HEK293T (cell line): ENCODE data around the gene SLC39A3.

Experiments
- CTCF ChIA-PET: fragments of 350-600 bp; formaldehyde crosslinking; extraction: SDS; loops from one replicate; lab custom pipeline; 2021; ENCODE audit warnings: antibody characterized with exemption, inconsistent platforms; lab: Yijun Ruan, JAX
- POLR2A ChIA-PET: fragments of 350-600 bp; formaldehyde crosslinking; extraction: SDS; loops from one replicate; lab custom pipeline; 2020; ENCODE audit warnings: antibody characterized with exemption, inconsistent platforms; lab: Yijun Ruan, JAX
- DNase-seq: peaks from one replicate; pipeline ENCODE4 v3.0.0; 2012; ENCODE audit warnings: mixed read lengths; ENCODE audit errors: extremely low spot score
- ARNT ChIP-seq: fragments of 450-650 bp; IDR thresholded peaks from 2 replicates; pipeline ENCODE4 v1.6.1; 2017; ENCODE audit warnings: mild to moderate bottlenecking
- BHLHE40 ChIP-seq: fragments of 450-650 bp; IDR thresholded peaks from 2 replicates; pipeline ENCODE4 v1.6.1; 2016; ENCODE audit warnings: mild to moderate bottlenecking, moderate library complexity, borderline replicate concordance
- CTBP1 ChIP-seq: fragments of 450-650 bp; IDR thresholded peaks from 2 replicates; pipeline ENCODE4 v1.6.1; 2016; ENCODE audit warnings: borderline replicate concordance
- ELF4 ChIP-seq: fragments of 450-650 bp; IDR thresholded peaks from 2 replicates; pipeline ENCODE4 v1.6.1; 2017; ENCODE audit warnings: antibody characterized with exemption
- FOXA1 ChIP-seq: fragments of 450-650 bp; IDR thresholded peaks from 2 replicates; pipeline ENCODE4 v1.6.1; 2016; ENCODE audit warnings: mild to moderate bottlenecking
- FOXK2 ChIP-seq: fragments of 450-650 bp; IDR thresholded peaks from 2 replicates; pipeline ENCODE4 v1.6.1; 2016; ENCODE audit warnings: mild to moderate bottlenecking
- FOXM1 ChIP-seq: fragments of 450-650 bp; IDR thresholded peaks from 2 replicates; pipeline ENCODE4 v1.6.1; 2017; ENCODE audit warnings: mild to moderate bottlenecking, borderline replicate concordance
- HDGF ChIP-seq: fragments of 450-650 bp; IDR thresholded peaks from 2 replicates; pipeline ENCODE4 v1.6.1; 2017; ENCODE audit warnings: antibody characterized with exemption, borderline replicate concordance
- L3MBTL2 ChIP-seq: fragments of 450-650 bp; conservative IDR thresholded peaks from 2 replicates; pipeline ENCODE4 v1.6.1; 2016; ENCODE audit warnings: mild to moderate bottlenecking
- LEF1 ChIP-seq: fragments of 450-650 bp; IDR thresholded peaks from 2 replicates; pipeline ENCODE4 v1.6.1; 2017; ENCODE audit warnings: mild to moderate bottlenecking, borderline replicate concordance
- NFRKB ChIP-seq: fragments of 450-650 bp; IDR thresholded peaks from 2 replicates; pipeline ENCODE4 v1.6.1; 2016; ENCODE audit warnings: mild to moderate bottlenecking, moderate library complexity
- PKNOX1 ChIP-seq: fragments of 450-650 bp; IDR thresholded peaks from 2 replicates; pipeline ENCODE4 v1.6.1; 2016
- SP1 ChIP-seq: fragments of 450-650 bp; IDR thresholded peaks from 2 replicates; pipeline ENCODE4 v1.6.1; 2017
- SUZ12 ChIP-seq: fragments of 450-650 bp; IDR thresholded peaks from 2 replicates; pipeline ENCODE4 v1.6.1; 2016; ENCODE audit warnings: mild to moderate bottlenecking
- TARDBP ChIP-seq: fragments of 450-650 bp; IDR thresholded peaks from 2 replicates; pipeline ENCODE4 v1.6.1; 2016
- ZNF384 ChIP-seq: fragments of 450-650 bp; IDR thresholded peaks from 2 replicates; pipeline ENCODE4 v1.6.1; 2016

SLC39A3 gene

GRCh38 chr19:2719920-2720776 lies 19.7 kb downstream of the SLC39A3 start:
- ChIA-PET POLR2A (no interaction called here), CTCF (no interaction called here)
- no peak for TF ChIP-seq ZNF384
- TF ChIP-seq HDGF = no peak
- no peak for TF ChIP-seq FOXK2
- TF ChIP-seq NFRKB = no peak
- TF ChIP-seq SP1 = no peak
- no peak for DNase-seq

GRCh38 chr19:2719232-2719735 lies 20.5 kb downstream of the SLC39A3 start:
- CTCF ChIA-PET = no interaction called here
- DNase-seq = no peak
- POLR2A ChIA-PET = no interaction called here
- TF ChIP-seq ELF4 = no peak
- TF ChIP-seq CTBP1 = no peak

GRCh38 chr19:2717638-2718541 lies 21.9 kb downstream of the SLC39A3 start:
- TF ChIP-seq FOXM1 (no peak), TARDBP (no peak), ZNF384 (no peak), BHLHE40 (no peak), SUZ12 (no peak), SP1 (no peak), FOXA1 (no peak), ARNT (no peak), NFRKB (no peak), L3MBTL2 (no peak), FOXK2 (no peak), CTBP1 (no peak), LEF1 (no peak), PKNOX1 (no peak), HDGF (no peak), ELF4 (no peak)
- no peak for DNase-seq
- CTCF ChIA-PET = no interaction called here
- POLR2A ChIA-PET = interaction anchor here (1.0 to 1.5 kb wide), 2 partner anchors 16 to 66 kb away, joined by 3 to 4 read pairs; partner anchors contain the start of gene GNG7

GRCh38 chr19:2716722-2717637 lies 22.8 kb downstream of the SLC39A3 start:
- DNase-seq = no peak
- ChIA-PET CTCF (no interaction called here), POLR2A (interaction anchor here (1.0 to 1.5 kb wide), 2 partner anchors 15 to 66 kb away, joined by 3 to 4 read pairs; partner anchors contain the start of gene GNG7)
- TF ChIP-seq FOXM1 (no peak), NFRKB (no peak), SUZ12 (no peak), TARDBP (no peak), ARNT (no peak), HDGF (no peak), CTBP1 (no peak), FOXA1 (no peak), ZNF384 (no peak), BHLHE40 (no peak), ELF4 (no peak), PKNOX1 (no peak), SP1 (no peak), FOXK2 (no peak), L3MBTL2 (no peak), LEF1 (no peak)

GRCh38 chr19:2716275-2716650 lies 23.6 kb downstream of the SLC39A3 start:
- DNase-seq = no peak
- ChIA-PET POLR2A (no interaction called here), CTCF (no interaction called here)
- no peak for TF ChIP-seq TARDBP
